NCI-H2196 (cell line): ENCODE results near the gene BARX1.

Source experiments
- DNase-seq: peaks from one replicate; lab custom pipeline; 2025; ENCODE audit not compliant: unreplicated experiment; lab: John Stamatoyannopoulos, UW

The BARX1 gene

GRCh38 chr9:93929231-93929630 lies 25.9 kb downstream of the BARX1 start:
- DNase-seq: no peak

DNA sequence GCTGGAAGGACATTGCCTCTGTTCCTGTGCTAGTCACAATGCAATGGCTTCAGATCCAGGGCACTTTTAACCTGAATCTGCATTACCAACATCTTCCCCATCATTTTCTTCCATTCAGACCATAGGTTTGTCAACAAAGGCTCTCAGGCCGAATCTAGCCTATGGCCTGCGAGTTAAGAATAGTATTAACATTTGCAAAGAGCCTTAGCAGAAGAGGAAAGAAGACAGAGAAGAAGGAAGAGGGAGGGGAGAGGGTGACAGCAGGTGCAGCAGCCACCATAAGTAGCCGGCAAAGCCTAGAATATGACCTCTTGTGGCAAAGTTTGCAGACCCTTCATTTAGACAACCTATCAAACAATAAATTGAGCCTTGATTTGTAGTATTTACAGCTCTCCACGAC lies 32.6 kb downstream of the BARX1 start:
- DNase-seq: no peak

DNA sequence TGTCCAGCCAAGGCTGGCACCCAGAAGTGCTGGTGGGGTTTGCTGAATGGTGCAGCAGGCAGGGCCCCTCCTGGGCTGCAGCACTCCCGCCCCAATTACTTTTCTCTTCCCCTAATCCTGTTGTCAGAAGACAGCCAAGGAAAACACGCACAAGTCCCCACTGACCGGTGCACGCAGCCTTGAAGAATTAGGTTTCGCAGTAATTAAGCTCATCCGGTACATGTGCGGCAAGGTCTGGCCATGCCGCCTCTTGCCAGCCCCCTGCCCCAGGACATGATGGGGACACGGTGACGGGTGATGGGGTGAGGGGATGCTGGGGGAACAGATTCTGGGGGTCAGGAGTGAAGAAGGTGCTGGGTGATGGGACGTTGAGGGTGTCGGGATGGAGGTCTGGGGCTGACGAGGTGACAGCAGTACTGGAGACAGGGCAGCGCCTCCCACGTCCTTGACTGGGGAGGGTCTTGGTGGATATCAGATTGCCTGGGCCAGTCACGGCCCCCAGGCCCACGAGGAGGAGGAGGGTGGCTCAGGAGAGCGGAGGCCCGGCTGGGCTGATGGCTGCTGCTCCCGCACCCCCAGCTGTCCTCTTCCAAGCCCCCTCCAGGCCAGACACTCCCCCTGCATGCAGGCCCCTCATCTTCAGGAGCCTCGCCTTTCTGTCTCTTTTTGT lies 34.9 kb downstream of the BARX1 start:
- no peak for DNase-seq

DNA sequence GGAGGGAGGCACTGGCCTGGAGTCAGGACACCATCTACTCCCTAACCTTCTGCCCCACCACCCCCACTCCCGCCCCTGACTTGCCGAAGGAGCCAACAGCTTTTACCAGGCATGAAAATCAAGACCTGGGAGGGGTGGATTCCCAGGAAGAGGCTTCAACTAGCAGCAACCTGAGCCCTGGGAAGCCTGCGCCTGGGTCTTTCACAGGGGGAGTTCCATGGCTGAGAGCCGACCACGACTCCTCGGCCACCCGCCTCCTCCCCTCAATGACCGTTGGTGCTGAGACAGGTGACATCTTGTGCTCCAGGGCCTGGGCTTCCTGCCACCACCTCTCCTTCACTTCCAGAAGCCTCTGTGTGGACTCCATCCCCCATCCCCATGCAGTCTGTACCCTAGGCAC lies 37.1 kb downstream of the BARX1 start:
- DNase-seq: no peak

DNA sequence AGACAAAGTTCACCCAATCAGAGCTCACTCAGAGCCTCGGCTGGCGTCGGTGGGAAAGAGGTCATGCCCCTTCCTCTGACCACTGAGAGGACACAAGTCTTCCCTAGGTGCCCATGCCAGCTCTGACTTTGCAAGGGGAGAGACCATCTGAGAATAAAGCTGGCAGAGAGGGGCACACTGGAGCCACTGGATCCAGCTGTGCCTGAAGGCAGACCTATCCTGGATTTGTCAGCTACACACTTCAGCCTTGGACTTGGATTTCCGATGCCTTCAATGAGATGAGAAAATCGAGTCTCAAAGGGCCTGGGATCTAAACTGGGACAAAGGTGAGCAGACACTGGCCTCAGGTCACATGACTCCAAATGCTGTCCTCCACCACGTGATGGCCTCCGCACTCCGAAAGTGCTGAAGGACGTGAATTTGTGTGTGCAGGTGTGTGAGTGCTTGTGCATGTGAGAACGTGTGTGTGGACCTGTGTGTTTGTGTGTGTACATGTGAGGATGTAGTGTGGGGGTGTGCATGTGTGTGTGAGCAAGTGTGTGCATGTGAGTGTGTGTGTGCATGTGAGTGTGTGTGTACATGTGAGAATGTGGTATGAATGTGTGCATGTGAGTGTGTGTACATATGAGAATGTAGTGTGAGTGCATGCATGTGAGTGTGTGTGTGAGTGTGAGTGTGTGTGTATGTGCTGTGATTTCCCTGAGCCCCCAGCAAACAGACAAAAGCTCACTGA lies 37.9 kb downstream of the BARX1 start:
- DNase-seq: no peak

DNA sequence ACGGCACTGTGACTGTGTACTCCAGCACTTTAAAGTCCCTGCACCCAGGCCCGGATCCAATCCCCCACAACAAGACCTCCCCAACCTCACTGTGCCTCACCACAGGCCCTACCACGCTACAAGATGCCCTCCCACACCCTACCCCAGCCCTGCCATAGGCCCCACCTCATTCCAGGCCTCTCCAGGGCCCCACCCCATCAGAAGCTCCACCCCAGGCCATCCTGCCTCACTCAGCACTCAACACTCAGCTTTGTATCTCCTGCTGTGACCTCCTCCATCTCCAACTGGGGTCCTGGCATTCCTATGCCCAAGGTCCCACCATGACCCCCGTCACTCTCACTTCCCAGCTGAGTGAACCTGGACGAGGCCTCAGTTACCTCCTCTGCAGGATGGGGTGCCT lies 38.8 kb downstream of the BARX1 start:
- no peak for DNase-seq

GRCh38 chr9:93911801-93912554 lies 43.2 kb downstream of the BARX1 start:
- no peak for DNase-seq

DNA sequence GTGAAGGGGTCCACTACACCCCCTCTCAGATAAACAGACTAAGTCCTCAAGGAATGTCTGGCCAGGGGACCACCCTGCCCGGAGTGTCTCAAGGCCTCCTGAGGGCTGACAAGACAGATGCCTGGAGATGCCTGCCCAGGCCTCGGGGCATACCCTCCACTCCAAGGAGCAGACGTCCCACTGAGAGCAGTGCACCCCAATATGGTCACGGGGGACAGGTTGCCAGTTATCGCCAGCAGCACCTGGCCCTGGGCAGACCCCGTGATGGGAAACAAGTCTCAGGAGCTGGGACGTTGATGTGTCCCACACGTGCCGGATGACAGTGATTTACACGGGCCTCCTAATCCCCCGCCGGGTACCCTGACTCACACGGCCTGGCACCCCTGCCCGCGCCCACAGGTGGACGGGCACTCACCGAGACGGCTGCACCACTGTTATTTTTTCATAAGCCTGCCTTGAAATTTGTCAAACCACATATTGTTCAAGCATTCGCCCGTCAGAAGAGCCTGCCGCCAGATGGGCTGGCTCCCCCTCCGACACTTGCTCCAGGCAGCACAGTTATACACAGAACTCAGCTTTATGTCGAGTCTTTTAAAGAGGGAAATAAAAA lies 43.9 kb downstream of the BARX1 start:
- DNase-seq: no peak

GRCh38 chr9:93910598-93910997 lies 44.6 kb downstream of the BARX1 start:
- no peak for DNase-seq

DNA sequence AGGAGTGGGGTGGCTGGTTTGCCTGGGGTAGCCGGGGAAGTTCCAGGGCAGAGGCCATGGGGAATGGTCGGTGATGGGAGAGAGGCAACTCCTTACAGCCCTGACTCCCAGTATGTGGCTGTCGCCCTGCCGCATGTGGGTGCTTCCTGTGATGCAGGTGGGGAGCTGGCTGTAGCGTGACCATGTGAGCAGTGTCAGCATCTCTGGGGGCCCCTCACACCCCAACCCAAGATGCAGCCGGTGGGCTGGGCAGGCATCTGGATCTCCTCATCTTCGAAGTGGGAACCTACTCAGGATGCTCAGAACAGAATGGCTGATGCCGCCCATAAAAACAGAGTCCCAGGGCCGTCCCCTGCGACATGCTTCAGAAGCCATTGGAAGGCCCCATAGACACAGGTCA lies 45.0 kb downstream of the BARX1 start:
- DNase-seq: no peak

GRCh38 chr9:93909242-93909616 lies 45.9 kb downstream of the BARX1 start:
- DNase-seq: no peak

DNA sequence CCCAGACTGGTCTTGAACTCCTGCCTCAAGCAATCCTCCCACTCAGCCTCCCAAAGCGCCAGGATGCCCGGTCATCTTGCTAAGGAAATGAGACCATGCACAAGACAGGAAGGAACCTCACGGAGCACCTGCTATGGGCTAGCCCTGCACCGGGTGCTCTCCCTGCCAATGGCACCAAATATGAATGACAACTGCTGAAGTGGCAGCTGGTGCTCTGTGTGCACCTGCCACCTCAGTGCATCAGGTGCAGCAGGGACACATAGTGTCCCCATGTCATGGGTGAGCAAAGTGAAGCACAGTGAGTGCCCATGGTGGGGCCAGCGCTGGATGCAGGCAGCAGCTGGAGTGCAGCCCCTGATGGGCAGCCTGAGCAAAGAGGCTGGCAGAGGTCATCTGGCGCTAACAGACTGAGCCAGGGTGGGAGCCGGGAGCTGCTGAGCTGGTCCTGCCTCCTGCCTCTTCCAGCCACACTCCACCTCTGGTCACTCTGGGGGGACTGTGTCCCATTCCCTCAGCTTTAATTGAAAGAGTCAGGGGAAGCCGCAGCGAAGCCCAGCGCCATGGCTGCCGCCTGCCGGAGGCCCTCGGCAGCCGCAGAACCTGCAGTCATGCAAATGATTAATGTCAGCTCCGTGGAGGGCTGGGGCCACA lies 46.4 kb downstream of the BARX1 start:
- peak; percentile 24 for DNase-seq

DNA sequence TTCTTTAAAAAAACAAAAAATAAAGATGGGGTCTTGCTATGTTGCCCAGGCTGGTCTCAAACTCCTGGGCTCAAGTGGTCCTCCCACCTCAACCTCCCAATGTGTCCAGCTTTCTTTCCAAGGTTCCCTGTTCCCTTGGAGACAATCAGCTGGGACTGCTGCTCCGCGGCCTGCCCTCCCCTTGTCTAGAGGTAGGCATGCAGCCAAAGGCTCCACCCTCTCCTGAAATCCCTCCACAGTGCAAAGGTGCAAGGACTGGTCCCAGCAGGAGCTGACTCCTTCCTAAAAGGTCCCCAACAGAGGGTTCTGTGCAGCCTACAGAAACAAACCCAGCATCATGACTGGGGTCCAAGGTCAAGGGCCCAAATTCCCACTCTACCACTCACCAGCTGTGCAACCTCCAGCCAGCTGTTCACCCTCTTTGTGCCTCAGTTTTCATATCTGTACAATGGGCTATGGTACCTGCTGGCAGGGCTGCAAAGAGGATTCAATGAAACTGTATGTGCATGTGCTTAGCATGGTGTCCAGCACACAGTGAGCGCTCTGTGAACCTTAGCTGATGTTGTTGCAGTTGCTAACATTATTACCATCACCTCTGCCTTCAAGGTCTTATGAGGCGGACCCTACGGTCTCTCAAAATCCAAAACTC lies 47.5 kb downstream of the BARX1 start:
- no peak for DNase-seq

DNA sequence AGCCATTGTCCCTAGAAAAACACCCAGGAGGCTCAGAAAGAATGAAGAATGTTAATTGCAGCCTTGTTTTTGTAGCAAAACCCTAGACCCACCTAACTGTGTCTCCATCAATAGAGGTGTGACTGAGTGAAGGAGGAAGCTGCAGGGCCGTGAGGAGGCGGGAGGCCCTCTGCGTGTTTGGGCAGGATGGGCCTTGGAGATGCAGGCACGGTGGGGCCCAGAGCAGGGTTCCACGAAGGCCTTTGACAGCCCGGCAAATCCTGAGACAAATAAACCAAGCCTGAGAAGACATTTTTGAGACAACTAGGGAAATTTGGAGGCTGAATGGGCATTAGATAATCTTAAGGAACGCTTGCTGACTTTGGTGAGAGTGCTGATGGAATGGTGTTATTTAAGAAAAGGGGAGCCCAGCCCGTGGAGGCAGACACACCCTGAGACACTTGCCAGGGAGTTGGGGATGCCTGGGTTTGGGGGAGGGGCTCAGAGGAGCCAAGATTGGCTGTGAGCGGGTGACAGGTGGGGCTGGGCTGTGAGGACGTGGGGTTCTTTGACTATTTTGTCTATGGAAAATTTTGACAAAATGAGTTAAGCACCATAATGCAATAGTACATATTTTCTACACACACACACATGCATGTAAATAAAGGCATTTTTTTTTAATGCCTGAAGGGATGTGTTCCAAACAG lies 48.8 kb downstream of the BARX1 start:
- DNase-seq: no peak

DNA sequence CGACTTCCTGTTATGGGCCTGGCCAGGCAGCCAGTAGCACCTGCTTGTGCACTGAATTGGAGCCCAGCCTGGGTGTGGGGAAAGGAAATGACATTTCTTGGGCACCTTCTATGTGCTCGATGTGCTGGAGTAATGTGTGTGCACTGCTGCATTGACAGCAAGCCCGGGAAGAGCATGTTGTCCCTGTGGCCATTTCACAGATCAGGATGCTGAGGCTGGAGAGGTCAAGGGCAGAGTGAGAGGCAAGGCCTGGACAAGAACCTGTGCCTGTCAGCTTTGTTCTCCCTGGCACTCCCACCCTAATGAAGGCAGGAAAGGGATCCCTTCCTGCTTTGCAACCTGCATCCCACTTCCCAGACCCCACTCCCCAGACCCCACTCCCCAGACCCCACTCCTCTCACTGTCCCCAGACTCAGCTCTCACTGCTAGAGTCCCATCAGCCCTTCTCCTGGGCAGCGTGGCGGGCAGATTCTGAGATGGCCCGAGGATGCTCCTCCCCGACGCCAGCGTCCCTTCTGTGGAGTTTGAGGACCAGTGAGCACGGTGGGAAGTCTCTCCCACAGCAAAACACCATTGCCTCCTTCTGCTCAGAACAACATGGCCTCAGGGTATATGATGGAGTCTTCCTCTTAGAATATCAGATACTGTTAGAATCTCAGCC lies 49.6 kb downstream of the BARX1 start:
- DNase-seq: no peak

DNA sequence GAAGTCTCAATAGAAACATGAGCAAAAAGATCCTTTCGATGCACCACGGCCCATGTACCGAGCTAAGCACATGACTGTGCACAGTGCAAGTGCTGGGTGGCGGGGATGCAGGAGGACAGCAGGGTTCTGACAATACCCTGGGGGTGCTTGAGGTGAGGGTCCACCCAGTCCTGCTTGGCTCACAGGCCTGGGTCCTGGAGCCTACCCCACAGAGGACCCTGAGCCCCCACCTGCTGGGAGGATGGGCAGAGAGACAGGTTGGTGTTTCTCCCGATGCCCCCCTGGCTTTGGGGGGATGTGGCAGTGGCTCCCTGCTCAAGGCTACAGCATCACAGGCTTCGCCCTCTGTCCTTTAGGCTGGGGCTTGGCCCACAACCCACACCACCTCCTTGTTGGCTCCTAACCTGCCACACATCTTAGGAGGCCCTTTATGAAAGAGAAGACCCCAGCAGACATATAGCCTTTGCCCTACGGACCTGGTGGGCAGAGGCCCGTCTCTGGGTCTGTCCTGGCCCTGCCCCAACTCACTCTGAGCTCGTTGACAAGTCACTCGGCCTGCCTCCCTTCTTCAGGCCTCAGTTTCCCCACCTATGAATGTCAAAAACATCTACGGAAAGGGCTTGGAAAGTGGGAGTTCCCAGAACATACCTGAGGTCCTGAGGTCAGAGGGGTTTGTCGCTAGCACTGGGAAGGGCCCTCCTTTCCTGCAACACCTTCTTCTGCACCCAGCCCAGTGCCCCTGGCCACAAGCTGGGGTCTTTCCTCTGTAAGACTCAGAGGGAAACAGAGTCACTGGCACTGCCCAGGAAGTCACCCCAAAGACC lies 50.3 kb downstream of the BARX1 start:
- DNase-seq: no peak

GRCh38 chr9:93903886-93904648 lies 51.1 kb downstream of the BARX1 start:
- no peak for DNase-seq
